Gastroesophageal sphincter (tissue), 3 donors: Measurements from ENCODE around the gene RHBDF1.

Experiments
- CTCF ChIP-seq, 4 experiments: fragments of 200-600 bp in 2 of 4; fragments of 450-650 bp in 2 of 4; sonication (generic) in 1 of 4; IDR thresholded peaks; one replicate each; pipeline ENCODE4 v1.5.1; 2017 to 2019; ENCODE audit warnings: antibody characterized with exemption in 4 of 4, mild to moderate bottlenecking in 2 of 4, moderate library complexity in 2 of 4
- EP300 ChIP-seq: sonication (generic); formaldehyde crosslinking; IDR thresholded peaks from one replicate; pipeline ENCODE4 v1.6.1; 2017; ENCODE audit warnings: antibody characterized with exemption, mild to moderate bottlenecking

- TF ChIP-seq CTCF (IDR thresholded peaks at IDR 0.05) (no peak), EP300 (no peak)
These were observed 20.3 kb upstream of the RHBDF1 start for GRCh38 chr16:92431-93339.
